HG03432 (cell line): ENCODE data around the gene ANAPC13.

ENCODE experiments used
- ATAC-seq: cut with Tn5 transposase; IDR thresholded peaks from one replicate; pipeline ENCODE4 v1.9.1; 2021; ENCODE audit warnings: mild to moderate bottlenecking, moderate library complexity; ENCODE audit not compliant: unreplicated experiment

ANAPC13 gene

DNA sequence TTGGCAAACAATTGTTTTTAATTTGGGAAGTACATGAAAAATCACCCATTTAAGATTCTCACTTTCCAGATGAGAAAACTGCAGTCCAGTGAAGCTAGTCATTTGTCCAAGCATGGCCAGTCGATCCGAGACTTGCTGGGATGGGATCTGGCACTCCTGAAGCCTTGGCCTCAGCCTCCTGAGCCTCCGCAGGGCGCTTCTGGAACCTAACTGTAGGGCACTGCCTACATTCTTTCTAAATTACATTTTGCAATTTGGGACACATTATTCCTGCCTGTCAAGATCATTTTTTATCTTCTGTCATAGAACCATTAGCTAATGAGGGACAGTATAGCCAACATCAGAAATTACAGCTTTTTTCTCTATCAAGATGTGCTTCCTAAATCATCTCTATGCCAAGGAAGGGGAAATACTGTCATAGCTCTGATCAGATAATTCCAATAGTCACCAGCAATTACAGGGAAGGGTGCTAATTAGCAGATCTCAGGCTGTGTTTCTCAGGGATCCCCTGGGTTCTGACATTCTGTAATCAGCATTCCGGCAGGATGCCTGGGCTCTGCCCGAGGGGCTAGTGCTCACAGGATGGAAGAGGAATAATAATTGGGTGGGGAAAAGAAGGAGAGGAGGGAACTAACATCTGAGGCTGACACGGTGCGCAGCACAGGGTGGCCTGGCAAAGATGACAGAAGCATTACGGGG is 28.3 kb downstream of the ANAPC13 start:
- no peak for ATAC-seq

DNA sequence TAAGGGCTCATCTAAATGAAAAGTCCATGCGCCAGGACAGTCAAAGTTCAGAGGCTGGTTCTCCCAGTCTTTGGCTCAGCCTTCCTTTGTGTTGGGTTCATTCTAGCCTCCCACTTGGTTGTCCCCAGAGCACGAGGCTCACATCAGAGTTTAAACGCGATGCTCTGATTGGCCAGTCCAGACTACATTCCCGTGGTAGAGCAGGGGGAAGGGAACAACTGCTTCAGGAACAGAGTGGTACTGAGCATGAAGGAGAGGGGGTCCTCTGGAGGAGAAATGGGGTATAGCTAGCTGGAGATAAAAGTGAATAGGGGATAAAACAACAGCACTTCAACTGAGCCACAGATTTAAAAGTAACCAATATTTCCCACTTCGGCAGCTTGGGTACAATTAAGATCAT is 32.2 kb downstream of the ANAPC13 start:
- ATAC-seq: no peak

DNA sequence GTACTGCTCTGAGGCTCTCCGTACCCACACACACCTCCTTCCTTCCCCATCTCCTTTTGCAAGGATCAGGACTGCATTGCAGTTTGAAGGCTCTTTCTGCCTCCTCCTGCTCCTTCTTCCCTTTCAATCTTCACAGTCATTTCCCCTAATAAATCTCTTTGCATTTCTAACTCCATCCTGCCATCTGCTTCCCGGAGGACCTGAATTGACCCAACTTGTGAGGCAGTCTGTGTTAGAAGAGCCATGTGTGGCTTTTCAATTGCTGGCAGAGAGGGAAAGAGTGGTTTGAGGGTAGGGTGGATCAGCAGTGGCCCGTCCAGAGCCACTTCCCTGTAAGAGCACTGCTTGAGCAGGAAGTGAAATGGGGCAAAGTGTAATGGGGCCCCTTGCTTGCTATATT is 35.8 kb downstream of the ANAPC13 start:
- no peak for ATAC-seq

DNA sequence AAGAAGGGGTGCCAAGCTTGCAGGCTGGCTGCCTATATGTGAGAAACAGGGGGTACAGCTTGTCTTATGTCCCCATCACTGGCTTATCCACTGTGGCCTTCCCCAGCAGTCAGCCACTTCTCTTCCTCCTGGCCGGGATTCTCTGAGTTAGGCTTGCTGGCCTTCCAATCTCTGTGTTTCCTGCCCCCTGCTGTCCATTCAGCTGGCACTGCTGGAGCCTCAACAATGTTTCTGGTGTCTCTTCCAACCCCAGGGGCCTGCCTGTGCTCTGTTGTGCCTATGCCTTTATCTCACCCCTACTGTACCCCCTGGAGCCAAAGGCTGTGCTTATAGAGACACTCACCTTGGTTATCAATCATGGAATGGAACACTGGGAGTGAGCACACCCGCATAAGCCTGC is 36.5 kb downstream of the ANAPC13 start:
- no peak for ATAC-seq

DNA sequence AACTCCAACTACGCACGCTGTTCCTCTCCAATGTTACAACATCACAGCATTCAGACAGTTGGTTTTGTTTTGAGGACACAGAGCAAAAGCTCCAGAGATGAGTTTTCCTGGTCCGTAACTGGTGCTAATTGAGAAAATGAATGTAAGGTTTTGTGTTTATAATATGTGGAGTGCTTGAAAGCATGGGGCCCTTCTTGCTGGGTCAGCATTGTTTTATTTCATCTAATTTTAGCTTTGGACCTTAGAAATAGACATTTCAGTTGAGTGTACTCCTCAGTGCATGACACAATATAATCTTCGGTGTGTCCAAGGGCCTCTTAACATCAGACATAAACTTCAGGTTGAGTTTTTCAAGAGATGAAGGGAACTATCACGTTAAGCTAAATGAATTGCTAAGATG is 37.1 kb downstream of the ANAPC13 start:
- ATAC-seq: no peak

DNA sequence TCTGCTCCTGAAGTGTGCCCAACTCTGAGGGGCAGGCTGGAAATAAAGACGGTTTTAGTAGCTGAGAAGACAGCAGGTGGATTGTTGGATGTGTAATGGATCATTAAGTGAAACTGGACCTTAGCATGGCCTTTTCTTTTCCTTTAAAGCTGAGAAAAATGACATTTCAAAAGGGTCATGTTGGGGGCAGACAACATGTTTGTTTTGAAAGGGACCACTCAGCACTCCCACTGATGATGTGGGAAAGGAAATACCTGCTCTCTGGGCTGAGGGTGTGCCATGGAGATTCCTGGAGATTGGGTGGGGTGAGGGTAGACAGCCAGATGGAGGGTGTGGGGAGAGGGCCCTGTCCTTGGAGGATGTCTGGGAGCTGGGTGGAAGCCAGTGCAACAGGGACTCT is 38.4 kb downstream of the ANAPC13 start:
- no peak for ATAC-seq

DNA sequence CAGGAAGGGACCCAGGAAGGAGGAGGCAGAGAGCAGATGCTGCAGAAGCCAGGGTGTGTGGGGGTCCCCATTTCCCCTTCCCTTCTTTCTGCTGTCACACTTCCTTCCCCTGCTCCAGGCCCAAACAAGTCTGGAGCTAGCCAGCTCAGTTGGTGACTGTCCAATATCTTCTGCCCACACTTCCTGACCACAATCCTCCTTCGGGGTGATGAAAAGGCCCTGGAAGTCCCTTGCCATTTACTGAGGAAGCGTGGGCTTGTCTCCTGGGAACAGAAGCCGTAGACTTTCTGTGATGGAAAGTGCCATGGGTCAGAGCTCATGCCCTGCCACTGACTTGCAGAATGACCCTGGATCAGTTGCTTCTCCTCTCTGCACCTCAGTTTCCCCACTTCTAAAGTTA is 39.0 kb downstream of the ANAPC13 start:
- ATAC-seq: no peak

DNA sequence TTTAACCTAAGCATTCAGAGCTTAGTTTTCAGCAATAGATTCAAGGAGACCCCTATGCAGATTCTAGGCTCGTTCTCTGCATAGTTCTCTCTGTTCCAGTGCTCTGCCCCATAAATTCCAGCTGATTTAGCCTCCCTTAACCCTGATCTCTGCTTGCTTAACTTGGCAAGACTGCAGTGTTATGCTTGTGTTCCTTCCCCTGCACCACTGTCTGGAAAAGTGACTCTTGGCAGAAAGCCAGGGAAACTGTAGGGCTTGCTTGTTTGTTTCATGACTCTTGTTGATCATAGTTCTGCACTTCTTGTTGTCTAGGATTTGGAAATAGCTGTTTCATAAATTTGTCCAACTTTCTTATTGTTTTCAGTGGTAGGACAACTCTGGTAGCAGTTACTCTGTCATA is 40.1 kb downstream of the ANAPC13 start:
- no peak for ATAC-seq

DNA sequence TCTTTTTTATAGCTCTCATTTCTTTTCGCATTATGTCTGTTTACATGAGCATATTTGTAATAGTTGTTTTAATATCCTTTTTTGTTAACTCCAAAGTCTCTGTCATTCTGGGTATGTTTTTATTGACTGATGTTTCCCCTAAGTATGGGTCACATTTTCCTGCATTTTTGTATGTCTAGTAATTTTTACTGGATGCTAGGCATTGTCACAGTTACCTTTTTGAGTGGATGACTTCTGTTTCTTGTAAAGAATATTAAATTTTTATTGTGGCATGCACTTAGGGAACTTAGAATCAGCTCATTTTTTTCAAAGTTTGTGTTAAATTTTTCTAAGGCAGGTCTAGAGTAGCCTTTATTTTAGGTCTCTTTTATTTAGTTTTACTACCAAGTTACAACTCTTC is 40.7 kb downstream of the ANAPC13 start:
- ATAC-seq: no peak

DNA sequence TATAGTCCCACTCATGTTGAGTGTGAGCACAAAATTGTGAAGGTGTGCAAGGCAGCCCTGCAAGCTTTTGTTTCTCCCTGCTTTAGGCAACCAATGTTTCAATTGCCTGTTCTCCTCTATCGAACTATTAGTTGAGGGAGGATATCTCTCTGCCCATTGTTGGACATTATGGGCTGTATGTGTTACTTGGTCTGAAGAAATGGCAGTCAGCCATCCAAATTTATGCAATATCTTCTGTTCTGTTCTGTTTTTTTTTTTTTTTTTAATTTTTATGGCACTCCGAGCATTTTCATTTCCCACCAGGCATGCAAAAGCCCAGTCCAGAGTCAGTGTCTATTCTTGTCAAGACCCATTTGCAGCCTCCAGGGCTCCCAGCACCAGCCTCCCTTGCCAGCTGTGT is 44.0 kb downstream of the ANAPC13 start:
- no peak for ATAC-seq

DNA sequence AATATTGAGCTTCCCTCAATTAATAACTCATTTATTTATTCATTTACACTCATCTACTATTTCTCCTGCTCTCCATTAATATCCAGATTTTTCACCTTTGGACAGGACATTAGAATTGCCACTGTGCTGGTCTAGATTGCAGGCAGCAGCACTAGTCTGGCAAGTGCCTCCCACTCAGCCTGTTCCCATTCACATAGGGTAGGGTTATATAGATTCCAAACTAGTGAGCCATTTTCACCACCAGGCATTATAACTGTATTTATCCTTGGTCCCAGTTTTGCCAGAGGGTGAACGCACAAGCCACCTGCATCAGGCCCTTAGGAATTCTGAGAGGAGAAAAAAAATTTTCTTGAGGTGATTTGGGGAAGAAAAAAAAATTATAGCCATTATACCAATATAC is 44.5 kb downstream of the ANAPC13 start:
- no peak for ATAC-seq

DNA sequence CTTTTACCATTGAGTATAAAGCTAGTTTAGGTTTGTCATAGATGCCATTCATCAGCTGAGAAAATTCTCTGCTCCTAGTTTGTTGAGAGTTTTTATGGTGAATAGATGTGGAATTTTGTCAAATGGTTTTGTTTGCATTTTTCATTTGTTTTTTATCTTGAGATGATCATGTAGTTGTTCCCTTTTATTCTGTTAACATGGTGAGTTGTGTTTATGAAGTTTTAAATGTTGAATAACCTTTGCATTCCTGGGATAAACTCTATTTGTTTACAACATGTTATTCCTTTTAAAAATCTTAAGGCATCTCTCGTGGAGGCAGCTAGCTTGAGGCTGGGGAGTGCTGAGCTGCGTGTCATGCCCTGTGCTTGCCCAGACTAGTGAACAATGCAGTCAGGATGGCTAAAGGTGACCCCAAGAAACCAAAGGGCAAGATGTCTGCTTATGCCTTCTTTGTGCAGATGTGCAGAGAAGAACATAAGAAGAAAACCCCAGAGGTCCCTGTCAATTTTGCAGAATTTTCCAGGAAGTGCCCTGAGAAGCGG is 48.5 kb downstream of the ANAPC13 start:
- ATAC-seq: no peak

DNA sequence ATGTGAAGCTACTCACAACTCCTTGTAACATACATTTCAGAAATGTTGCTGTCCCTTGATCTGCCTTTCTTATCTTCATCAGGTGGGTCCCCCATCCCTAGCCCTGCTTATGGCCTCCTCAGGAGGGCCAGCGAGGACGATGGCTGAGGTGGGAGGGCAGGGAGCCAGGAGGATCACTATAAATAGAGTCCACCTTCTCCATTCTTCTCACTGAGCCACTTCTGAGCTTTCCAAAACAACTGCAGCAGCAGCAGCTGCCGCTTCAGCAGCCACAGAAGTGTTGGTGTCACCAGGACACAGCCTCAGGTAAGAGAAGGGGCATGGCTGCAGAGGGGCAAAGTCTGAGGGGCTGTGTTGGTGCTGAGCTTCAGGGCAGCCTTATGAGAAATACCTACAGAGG is 53.5 kb downstream of the ANAPC13 start:
- ATAC-seq: no peak

DNA sequence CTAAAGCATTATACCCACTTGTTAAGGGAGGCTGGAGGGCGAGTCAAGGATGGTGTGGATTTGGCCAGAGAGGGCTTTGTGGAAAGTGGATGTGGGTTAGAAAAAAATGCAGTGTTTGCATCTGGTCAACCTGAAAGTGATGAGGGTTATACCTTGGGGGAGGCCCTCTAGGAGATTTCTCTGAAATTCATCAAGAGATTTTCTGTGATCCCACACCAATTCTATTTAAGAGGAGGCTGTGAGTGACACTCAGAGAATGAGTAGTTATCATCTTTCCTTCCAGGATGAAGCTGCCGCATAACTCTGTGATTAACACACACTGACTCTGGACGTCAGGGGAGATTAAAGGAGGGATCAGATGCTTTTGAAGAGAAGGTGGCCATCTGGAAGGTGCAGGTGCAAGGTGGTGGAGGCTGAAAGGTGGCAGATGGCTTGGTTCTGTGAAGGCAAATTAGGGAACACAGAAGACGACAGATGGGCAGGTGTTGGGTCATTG is 54.8 kb downstream of the ANAPC13 start:
- ATAC-seq: no peak

DNA sequence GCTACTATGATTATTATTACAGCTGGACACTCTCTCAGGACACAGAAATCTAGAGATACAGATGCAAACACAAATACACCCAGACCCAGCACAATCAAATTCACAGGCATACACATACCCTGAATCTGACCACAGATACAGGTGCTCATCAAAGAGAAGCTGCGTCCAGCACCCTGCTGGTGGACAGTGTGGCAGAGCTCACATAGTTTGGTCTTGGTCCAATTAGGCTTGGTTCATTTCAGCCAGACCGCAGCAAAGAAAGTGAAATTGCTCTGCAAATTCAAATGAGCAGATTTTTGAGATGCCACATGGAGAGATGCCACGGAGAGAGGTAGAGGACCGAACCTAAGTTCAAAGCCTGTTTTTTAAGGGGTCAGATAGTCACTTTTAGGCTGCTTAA is 55.6 kb downstream of the ANAPC13 start:
- ATAC-seq: no peak

DNA sequence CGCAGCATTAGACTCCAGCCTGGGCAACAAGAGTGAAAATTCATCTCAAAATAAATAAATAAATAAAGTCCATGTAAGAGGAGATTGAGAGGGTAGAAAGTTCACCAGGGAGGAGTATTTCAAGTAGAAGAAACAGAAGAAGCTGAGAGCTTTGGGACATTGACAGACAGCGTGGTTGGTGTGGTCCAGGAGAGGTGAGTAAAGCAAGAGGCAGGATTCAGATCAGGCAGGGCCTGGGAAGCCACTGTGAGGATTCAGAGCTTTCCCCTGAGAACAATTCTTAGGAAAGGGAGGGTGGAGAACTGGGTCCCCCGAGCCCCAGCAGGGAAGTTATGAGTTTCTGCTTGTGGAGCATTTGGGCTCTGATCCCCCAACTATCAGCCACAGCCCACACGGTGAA is 57.4 kb downstream of the ANAPC13 start:
- ATAC-seq: no peak
